Effector CD4-positive, alpha-beta T cell (primary cell): ENCODE data around the gene CEP41.

Experiments
- DNase-seq: peaks from one replicate; pipeline ENCODE4 v3.0.0-alpha.2; 2020

The CEP41 gene

DNA sequence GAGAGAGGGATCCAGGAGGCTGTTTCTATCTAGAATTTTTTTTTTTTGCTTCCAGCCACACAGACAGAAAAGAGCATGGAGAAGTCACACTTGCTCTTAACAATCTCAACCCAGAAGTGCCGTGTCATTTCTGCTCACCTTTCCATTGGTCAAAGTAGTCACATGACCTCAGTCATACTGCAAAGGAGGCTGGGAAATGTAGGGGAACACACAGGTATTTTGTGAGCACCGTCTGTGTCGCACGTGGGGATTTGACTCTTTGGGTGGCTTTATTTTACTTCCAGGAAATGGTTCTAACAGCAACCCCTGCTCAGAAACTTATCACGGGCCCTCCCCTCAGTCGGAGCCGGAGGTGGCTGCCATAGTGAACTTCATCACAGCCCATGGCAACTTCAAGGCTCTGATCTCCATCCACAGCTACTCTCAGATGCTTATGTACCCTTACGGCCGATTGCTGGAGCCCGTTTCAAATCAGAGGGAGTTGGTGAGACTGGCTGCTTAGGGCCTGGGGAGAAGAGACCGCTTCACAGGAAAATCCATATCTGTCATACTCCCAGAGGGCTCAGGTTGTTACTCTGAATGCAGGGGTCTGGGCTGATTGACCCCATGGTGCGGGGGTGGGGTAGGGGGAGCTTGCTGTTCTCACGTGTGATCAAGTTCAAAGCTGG is 73.6 kb downstream of the CEP41 start:
- no peak for DNase-seq

DNA sequence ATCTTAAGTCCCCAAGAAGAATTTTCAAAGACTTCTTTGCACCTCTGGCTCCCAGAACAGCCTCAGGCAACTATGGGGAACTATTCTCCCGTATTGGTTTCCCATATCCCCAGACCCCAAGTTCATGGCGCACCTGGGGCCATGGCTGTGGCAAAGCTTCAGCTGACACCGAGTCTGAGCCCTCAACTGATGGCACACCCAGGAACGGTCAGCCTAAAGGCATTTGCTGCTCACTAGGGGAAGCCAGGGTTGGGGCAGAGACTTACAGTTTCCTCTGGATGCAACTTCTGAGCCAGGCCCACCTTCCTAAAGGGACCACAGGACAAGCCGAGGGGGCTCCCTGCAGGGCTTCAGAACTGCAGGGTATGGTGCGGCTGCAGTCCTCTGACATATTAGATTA is 74.3 kb downstream of the CEP41 start:
- no peak for DNase-seq

DNA sequence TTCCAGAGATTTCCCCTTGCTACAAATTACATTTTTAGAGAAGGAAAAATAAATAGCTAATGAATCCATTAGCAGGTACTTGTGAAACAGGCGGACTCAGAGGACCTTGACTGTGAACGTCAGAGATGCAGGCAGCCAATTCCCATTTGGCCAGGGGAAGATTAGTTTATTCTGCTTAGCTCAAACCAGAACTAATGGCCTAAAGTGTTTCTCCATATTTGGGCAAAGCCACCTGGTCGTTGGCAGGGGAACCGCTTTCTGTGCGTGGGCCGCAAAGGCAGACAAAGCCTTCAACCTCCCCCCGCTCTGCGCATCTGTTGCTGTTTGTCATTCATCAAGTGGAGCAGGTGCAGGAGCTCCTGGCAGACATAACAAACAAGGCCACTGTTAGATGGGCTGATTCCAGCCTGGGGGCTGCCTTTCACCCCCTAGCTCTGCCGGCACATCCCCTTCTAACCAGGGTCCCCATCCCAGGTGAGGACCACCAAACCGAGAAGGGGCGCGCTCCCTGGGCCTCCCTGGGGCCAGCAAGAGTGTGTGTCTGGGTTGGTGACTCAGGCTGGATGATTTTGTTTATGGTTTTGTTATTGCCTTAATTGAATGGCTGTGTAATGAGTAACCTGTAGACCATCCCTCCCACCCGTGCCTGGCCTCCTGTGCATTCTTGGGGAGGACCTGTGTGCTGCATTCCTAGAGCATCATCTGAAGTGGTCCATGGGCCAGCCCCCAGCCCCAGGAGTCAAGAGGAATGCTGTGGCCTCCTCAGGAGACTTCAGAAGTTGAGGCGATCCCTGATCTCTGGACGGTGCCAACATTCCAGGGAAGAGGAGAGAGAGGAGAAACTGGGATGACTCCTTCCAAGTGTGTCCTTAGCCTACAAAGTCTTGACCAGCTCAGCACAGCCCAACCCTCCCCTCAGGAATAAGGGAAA is 75.0 kb downstream of the CEP41 start:
- no peak for DNase-seq

DNA sequence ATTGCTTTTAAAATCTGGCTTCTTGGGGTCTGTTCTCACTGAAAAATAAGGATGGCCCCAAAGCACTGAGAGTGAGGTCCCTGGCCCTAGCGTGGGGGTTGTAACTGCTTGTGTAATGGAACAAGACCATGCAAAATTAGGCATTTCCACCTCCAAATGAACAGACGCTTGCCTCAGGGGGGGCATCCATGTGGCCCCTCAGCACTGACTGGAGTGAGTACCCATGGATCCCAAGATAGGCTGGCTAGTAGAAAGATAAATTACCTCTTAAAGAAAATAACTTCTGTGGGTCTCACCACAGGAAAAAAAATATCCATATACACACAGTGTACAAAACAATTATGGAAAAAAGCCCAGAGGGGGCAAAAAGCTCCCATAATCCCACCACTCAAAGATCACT is 75.7 kb downstream of the CEP41 start:
- no peak for DNase-seq

DNA sequence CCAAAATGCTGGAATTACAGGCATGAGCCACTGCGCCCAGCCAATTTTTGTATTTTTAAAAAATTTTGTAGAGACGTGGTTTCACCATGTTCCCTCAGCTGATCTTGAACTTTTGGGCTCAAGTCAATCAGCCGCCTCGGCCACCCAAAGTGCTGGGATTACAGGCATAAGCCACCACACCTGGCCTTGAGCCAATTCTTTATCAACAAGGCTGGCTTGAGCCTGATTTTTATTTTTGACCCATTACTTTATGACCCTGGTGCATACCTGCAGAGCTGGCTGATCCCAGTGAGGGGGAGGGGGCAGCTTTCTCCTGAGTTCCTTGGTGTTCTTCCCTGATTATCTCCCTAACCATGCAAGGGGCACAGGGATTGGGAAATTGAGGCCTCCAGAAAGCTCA is 76.4 kb downstream of the CEP41 start:
- no peak for DNase-seq

DNA sequence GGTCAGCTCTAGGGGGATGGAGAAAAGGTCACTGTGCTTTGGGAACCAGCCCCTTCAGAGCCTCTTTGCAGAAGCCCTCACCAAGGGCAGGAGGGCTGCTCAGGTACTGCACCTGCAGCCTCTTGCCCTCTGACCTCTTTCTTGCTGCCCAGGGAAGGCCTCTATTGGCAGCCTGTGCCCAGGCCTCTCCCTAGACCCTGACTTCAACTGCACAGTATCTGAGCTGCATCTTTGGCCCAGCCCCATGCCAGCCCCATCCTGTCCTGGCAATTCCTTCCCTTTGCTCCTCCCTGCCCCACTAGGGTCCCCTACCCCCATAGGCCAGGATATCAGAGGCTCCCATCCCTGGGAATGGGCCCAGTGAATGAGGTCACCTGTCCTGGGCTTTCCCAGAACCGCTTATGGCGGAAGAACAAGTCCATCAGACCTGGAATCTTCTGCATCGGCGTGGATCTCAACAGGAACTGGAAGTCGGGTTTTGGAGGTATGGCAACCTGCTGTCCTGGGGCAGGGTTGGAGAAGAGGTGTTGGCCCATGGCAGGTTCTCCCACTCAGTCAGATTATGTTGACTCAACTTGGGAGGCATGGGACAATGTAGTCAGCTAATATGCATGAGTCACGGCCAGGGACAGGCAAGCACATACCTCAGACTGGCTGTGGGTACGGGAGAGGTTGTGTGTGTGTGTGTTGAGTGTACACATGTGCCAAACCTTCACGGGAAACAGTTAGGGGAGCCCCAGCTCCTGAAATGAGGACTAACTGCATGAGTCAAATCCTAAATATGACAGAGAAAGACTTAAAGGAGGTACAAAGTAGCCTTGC is 77.6 kb downstream of the CEP41 start:
- DNase-seq, result no peak

DNA sequence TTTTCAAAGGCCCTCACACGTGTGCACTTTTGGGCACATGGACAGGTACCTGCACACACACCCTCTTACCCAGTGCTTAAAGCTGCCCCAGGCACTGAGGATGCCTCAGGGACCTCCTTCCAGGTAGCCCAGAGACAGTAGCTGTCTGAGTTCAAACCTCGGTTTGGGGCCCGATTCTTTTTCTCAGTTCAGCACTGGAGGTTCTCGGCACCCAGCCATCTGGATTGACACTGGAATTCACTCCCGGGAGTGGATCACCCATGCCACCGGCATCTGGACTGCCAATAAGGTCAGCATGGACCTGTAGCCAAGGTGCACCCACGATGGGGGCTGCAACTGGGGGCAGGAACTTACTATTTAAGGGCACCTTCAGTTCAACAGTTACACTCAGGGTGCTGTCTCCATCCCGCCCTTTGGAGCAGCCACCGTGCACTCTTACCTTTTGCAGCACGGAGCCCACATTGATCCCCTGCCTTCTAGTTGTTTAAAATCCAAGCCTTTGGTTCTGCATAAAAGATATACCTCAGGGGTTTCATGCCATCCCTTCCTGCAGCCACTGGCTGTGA is 78.5 kb downstream of the CEP41 start:
- DNase-seq, result no peak

DNA sequence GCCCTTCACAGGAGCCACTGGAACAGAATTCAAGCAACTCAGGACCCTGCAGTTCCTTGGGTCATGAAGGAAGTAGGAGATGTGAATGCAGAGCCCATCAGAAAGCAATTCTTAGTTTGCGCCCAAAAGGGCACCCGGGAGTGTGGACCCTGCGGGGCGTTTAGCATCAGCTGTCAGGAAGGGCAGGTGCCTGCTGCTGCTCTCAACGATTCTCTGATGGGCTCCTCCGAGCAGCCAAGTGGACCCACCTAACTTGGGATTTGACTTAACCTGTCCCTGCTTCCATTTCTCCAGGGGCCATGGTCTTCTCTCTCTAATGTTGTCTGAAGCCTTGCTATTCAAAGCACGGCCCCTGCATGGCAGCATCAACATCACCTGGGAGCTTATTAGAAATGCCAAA is 79.1 kb downstream of the CEP41 start:
- DNase-seq, result no peak

DNA sequence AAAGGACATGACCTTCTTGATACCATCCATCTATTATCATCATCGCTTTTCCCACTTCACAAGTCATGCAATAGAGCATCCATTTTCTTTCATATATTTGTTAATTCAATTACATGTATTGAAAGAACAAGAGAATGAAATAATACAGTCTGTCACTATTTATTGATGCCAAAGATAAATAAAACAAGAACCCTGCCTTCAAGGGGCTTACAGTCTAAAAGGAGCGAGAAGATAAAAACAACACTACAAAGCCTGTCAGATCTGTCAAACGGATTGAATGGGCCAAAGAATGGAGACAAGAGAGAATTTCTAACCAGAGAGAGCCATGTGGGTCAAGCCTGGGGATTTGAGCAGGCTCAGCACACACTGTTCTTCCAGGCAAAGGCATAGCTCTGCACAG is 80.3 kb downstream of the CEP41 start:
- no peak for DNase-seq

DNA sequence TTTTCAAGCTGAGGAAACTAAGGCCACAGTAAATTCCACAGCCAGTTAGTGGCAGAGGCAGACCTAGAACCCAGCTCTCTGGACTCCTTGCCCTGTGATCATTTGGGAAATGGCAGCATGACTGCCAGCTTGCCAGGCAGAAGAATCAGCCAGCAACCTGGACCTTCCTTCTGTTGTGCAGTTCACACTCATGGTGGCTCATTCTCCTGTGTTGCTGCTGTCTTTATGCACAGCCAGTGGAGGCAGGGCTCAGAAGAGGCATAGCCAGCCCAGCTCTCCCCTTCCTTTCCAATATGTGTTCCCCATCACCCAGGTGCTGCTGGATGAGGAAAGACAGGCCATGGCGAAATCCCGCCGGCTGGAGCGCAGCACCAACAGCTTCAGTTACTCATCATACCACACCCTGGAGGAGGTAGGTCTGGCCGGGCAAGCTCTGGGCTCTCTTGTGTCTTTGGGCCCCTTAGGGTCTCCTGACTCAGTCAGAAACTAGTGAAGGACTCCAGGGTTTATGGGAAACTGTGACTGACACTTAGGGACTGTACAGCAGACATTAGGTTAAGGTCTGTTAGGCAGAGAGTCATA is 81.4 kb downstream of the CEP41 start:
- DNase-seq, result no peak

DNA sequence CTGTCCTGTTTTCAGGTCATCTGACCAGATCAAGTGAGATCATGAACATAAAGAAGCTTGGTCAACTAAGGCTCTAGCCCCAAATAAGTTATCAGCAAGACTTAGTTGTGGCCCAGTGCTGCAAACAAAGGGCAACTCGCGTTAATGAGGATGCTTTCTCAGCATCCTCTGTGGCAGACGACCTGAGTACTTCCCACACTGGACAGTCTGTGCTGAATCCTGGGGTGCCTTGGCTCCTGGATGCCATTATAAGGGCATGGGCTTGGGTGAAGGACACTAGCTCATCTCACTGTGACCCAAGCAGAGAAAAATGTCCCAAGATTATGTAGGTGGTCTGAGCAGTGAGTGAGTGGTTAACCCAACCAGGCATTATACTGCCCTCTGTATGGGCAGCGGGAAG is 82.3 kb downstream of the CEP41 start:
- DNase-seq, result no peak

DNA sequence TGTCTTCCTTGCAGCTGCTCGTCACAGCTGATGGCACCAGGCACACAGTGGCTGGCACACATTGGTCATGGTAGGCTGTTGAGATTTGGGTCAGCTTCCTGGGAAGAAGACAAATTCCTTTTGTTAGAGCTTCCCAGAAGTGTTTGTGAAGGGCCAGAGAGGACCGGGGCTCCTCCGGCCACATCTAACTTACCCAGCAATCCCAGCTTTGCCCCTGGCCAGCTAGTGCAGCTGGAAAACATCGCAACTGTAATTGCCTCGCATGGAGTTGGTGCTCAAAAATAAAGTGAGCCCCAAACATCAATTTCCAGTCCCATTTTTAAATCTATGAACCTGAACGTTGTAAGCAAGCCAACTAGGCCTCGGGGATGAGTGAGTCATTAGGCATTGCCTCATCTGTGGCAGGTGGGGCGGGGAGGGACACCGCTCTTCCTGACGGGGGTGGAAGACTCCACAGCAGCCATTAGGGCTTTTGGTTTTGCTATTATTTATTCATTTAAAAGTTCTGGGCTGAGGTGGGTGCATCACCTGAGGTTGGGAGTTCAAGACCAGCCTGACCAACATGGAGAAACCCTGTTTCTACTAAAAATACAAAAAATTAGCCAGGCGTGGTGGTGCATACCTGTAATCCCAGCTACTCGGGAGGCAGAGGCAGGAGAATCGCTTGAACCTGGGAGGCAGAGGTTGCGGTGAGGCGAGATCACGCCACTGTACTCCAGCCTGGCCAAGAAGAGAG is 83.8 kb downstream of the CEP41 start:
- no peak for DNase-seq

DNA sequence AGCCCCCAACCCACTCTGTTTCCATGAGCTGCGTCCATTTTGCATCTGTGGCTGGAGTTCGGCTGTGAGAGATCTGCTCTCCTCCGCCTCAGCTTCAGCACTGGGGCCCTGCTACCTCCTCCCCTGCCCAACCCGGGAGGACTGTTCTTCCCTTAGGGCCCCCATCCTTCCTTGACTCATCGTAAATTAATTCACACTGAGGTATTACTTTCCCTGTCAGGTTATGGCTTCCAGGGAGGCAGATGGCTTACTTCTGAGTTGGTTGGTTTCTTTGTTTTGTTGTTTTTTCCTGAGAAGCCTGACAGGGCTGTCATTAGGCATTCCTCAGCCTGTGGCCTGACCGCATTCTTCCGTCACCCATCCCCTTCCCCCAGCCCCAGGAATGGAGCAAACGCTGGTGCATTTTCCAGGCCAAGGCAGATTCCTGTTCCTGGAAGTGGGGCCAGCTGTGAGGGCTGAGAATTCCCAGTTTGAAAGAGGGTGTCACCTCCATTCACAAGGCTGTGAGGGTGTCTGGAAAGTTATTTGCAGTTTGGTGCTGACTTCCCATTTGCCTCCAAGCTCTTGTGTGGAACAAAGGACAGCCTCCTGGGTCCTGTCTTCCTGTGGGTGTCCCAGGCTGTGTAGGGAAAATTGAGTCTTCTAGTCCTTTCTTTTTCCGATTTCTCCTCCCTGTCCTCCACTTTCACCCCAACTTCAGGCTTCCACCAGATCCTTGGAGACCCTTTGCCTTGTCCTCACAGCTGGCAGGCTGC is 84.5 kb downstream of the CEP41 start:
- DNase-seq, result no peak

DNA sequence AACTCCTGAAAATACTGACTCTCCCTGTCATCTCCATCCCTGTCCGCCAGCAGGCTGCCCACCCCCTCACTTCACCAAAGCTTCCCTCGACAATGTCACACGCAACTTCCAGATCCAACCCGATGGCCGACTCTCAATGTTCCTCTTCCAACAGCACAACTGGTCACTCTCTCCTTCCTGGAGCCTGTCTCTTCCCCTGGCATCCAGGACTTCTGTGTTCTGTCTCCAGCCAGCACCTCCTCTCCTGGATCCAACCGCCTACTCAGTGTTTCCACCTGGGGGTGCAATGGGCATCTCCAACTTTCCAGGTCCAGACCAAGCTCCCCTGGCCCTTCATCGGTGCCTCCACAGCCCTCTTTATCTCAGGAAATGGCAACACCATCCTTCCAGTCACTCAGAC is 87.6 kb downstream of the CEP41 start:
- no peak for DNase-seq

DNA sequence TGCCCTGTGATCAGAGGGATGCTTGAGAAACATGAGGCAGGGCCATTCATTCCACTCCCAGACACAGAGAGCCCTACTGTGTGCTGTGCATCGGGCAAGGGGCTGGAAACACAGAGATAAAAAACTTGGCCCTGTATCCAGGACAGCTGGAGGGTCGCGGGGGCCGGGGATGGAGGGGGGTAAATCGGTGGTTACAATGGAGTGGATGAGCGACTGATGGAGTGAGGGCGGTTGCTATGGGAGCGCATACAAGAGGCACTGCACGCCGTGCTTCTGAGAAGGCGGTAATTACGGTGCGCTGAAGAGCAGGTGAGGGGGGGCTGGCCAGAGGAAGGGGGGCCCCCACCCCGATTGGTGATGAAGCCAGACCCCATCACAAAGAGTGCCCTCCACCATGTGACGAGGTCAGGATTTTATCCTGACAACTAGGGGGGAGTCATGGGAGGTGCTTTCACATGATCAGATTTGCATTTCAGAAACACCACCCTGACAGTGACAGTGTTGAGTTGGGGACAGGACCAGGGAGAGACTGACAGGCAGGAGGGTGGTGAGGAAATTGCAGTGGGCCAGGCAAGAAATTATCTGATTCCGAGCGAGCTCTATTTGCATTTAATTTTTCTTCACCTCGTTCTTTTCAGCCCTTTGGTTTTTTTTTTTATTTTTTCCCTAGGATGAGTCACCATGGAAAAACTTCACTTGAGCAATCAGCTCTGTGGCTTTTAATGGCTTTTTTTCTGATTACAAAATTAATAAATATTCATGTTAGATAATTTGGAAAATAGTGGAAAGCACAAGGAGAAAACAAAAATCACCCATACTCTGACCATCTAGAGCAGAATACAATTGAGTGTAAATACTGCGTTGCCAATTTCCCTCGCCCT is 88.4 kb downstream of the CEP41 start:
- no peak for DNase-seq

DNA sequence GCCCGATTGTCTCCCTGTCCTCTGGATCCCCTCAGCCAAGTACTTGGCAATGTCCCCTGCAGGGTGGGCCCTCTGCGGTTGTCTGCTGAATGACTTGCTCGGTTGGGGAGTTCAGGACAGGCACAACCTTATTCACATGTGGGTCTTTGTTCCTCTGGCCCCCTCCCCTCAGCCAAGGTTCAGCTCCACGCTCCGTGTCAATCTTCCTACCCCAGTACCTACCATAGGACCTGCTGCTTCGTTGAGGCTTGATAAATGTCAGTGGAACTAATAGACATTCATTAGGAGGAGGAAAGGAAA is 89.1 kb downstream of the CEP41 start:
- DNase-seq, result no peak

DNA sequence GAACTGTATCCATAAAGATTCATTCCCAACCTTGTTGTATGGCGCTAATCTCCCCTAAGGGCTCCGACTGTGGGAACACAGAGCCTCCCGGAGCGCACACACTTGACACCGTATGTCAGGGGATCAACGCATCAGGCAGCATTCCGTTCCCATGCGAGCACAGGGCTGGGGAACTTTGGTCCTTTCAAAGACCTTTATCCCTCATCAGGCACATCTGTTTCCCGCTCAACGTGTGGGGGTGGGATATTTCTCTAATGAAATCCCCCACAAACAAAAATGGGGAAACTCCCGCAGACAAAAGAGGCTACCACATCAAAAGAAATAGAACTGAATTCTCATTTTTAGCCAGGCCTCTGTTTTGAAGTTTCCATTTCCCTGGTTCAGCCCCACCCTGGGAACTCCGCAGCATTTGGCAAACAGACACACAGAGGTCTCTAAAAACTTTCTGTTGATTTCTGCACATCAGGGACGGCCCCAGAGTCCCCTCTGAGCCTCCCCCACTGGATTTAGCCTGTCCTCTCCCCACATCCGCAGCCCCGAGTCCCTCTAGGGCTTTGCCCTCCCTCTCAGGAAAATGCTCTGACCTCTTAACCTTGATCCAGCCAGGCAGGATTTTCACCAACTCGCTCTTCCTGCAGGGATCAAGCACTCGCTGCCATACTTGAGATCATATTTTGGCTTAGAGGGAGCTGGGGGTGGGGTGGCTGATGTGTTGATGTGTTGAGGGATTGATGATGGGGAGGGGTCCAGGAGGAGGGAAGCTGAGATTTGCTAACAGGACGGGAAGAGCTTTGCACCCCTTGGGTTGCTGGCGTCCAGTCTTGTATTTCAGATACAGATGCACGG is 89.6 kb downstream of the CEP41 start:
- DNase-seq, result no peak

DNA sequence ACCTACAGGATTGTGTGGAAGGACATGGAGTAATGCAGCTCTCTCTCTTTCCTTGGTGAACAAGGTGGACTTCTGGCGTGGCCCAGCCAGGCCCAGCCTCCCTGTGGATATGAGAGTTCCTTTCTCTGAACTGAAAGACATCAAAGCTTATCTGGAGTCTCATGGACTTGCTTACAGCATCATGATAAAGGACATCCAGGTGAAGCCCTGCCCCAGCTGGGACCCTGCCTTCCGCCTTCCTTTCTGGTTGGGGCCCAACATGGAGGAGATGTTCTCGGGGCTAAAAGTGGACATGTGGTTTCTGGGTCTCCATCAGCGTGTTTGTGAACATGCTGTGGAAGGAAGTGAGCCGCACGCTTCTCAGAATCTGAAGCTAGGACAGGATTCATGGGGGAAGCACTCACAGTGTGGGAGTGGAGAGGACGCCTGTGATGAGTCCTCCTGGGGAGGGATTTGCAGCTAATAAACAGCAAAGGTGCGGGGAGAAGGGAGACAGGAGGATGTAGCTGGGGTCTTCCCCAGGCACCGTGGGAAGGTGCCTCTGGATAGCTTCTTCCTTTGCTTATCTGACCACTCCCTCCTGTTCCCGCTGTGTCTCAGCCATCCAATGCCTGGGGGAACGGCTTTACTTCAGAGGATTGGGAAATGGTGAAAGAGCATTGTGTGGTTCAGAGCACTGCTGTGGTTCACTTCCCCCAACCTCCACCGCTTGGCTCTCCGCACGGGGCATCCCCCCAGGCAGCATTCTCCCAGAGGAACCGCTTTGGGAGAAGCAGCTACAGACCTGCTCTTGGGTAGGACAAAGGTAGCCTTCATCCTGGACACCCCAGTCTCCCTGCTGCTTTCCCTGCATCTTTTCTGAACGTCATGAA is 90.7 kb downstream of the CEP41 start:
- no peak for DNase-seq
